GM12865 (cell line): ENCODE results near the gene CCDC157.

ENCODE experiments used
- DNase-seq: peaks from one replicate; pipeline ENCODE4 v3.0.0; 2010; ENCODE audit warnings: low read depth
- H3K4me3 ChIP-seq: 2 replicates; pipeline ENCODE4 v1.5.1; 2011; ENCODE audit warnings: mild to moderate bottlenecking, low read depth, low read length, control low read depth
- CTCF ChIP-seq: IDR thresholded peaks from 2 replicates; pipeline ENCODE4 v1.5.1; 2011; ENCODE audit warnings: low read length, control low read depth, low read depth, inconsistent platforms; ENCODE audit not compliant: insufficient read depth; ENCODE audit errors: missing control alignments

The CCDC157 gene

GRCh38 chr22:30356449-30357235 is at the start of gene CCDC157, which contains the start of gene SF3A1:
TSS of gene CCDC157 (plus strand) at chr22:30357007. CDS start at chr22:30366001, 8,994 bp downstream.
TSS of gene SF3A1 (minus strand) at chr22:30356894. CDS start at chr22:30356792, 102 bp downstream.
- peak within 1 kb of the TSS; percentile 81 for H3K4me3 ChIP-seq
- TF ChIP-seq CTCF: no peak
- DNase-seq: peak; percentile 95

GRCh38 chr22:30307041-30307574 is 49.7 kb upstream of the CCDC157 start:
- TF ChIP-seq CTCF: no peak
- peak overlapping the region; percentile 37 for H3K4me3 ChIP-seq
- DNase-seq: peak; percentile 19

- TF ChIP-seq CTCF: no peak
- no peak overlapping the region for H3K4me3 ChIP-seq
- no peak for DNase-seq
These were observed 48.7 kb upstream of the CCDC157 start for GRCh38 chr22:30308093-30308492.

- DNase-seq: peak; percentile 88
- TF ChIP-seq CTCF: no peak
- H3K4me3 ChIP-seq: no peak overlapping the region
These were observed 48.1 kb upstream of the CCDC157 start for GRCh38 chr22:30308518-30309230.

- TF ChIP-seq CTCF: no peak
- DNase-seq: peak; percentile 74
- no peak overlapping the region for H3K4me3 ChIP-seq
These were observed 46.7 kb upstream of the CCDC157 start for GRCh38 chr22:30309951-30310741.
